Caco-2 (cell line): ENCODE results near the gene WDR45B. TPM values are rescaled to one million over a fixed set of nuclear protein-coding genes. Genes with fewer than 3 reads are reported as not detected.

Experiments used
- BruUV-seq: library from RNA; stranded (reverse); fragments of 400-500 nt; replicated peaks from 2 replicates; lab custom pipeline; 2021; lab: Mats Ljungman, UMichigan
- CTCF ChIA-PET: fragments of 300-600 bp; sonication (Branson Sonifier 250); formaldehyde crosslinking; loops from one replicate; lab custom pipeline; 2022; ENCODE audit warnings: antibody characterized with exemption; lab: Charles Lee
- POLR2A ChIA-PET: fragments of 300-600 bp; sonication (Branson Sonifier 250); formaldehyde crosslinking; loops from one replicate; lab custom pipeline; 2022; ENCODE audit warnings: antibody characterized with exemption; lab: Charles Lee
- DNase-seq, 2 experiments: peaks; one replicate each; pipeline versions ENCODE4 v3.0.0 to v3.0.0-alpha.2; 2020 to 2022
- H3K27me3 ChIP-seq: replicated peaks from 2 replicates; pipeline ENCODE4 v1.6.0; 2011; ENCODE audit warnings: low read length; ENCODE audit not compliant: control insufficient read depth, insufficient read depth
- H3K36me3 ChIP-seq: 2 replicates; pipeline ENCODE4 v1.5.1; 2011; ENCODE audit warnings: low read length; ENCODE audit not compliant: control insufficient read depth, insufficient read depth
- H3K4me1 ChIP-seq: fragments of 250-450 bp; sonication (Bioruptor Pico); 2 replicates; pipeline ENCODE4 v1.5.1; 2020; ENCODE audit warnings: mild to moderate bottlenecking
- H3K4me3 ChIP-seq: 2 replicates; pipeline ENCODE4 v1.5.1; 2011; ENCODE audit warnings: low read depth, mild to moderate bottlenecking, control low read depth, low read length
- H3K9me3 ChIP-seq: fragments of 250-450 bp; sonication (Bioruptor Pico); 2 replicates; pipeline ENCODE4 v1.5.1; 2020; ENCODE audit warnings: mild to moderate bottlenecking, moderate library complexity
- H3K27ac Mint-ChIP-seq: one replicate; pipeline ENCODE4 v1.8.0; 2022; ENCODE audit warnings: mixed read lengths; ENCODE audit not compliant: unreplicated experiment
- H3K27me3 Mint-ChIP-seq: one replicate; pipeline ENCODE4 v1.8.0; 2022; ENCODE audit warnings: mixed read lengths; ENCODE audit not compliant: insufficient read depth, unreplicated experiment
- H3K36me3 Mint-ChIP-seq: one replicate; pipeline ENCODE4 v1.8.0; 2022; ENCODE audit warnings: mild to moderate bottlenecking, mixed read lengths; ENCODE audit not compliant: insufficient read depth, unreplicated experiment
- H3K4me1 Mint-ChIP-seq: one replicate; pipeline ENCODE4 v1.8.0; 2022; ENCODE audit warnings: low read depth, mixed read lengths; ENCODE audit not compliant: unreplicated experiment
- H3K4me3 Mint-ChIP-seq: one replicate; pipeline ENCODE4 v1.8.0; 2022; ENCODE audit warnings: mild to moderate bottlenecking, moderate library complexity, mixed read lengths; ENCODE audit not compliant: unreplicated experiment
- H3K9me3 Mint-ChIP-seq: one replicate; pipeline ENCODE4 v1.8.0; 2022; ENCODE audit warnings: mixed read lengths; ENCODE audit not compliant: unreplicated experiment
- CTCF ChIP-seq, 2 experiments: fragments of 200-600 bp in 1 of 2; IDR thresholded peaks; 1 replicate in 1 of 2; 2 replicates in 1 of 2; pipeline versions ENCODE4 v1.5.1 to v1.8.0; 2011 to 2022; ENCODE audit warnings: antibody characterized with exemption in 1 of 2, control low read depth in 1 of 2, inconsistent platforms in 1 of 2, low read depth in 1 of 2, low read length in 1 of 2, mild to moderate bottlenecking in 1 of 2, moderate library complexity in 1 of 2; ENCODE audit not compliant: insufficient read depth in 1 of 2, severe bottlenecking in 1 of 2, unreplicated experiment in 1 of 2
- intact Hi-C: fragments of 100-400 bp; cut with micrococcal nuclease; formaldehyde crosslinking; loops from one replicate; pipeline ENCODE4 v1.10.0; 2022; ENCODE audit not compliant: unreplicated experiment
- total RNA-seq: library from RNA; stranded (reverse); gene quantifications from 2 replicates; pipeline ENCODE4 v1.2.3, GENCODE V29; 2022

The WDR45B gene
- total RNA-seq, 1 experiment from 2014 or later: 106 TPM

- no peak for TF ChIP-seq CTCF (IDR thresholded peaks at IDR 0.05; ENCODE audit: insufficient read depth in 1 of 2, low read depth in 1 of 2, low read length in 1 of 2, severe bottlenecking in 1 of 2, unreplicated experiment in 1 of 2)
- Histone ChIP-seq H3K9me3 (no peaks in the 10 kb centered on the region), H3K4me3 (no peak overlapping the region), H3K27me3 (no peaks in the 10 kb centered on the region), H3K36me3 (peaks cover 3% of the 10 kb centered on the region; the same call in 1 of the 2 replicates), H3K4me1 (no peaks in the 10 kb centered on the region)
- no TSS peak for BruUV-seq
- H3K27me3 Mint-ChIP-seq: no peaks in the 10 kb centered on the region
- H3K4me3 Mint-ChIP-seq: no peak overlapping the region
- H3K27ac Mint-ChIP-seq: peak overlapping the region; percentile 36
- no peaks in the 10 kb centered on the region for H3K9me3 Mint-ChIP-seq
- CTCF ChIA-PET: interaction anchor here (0.6 kb wide), 2 partner anchors 38 to 262 kb away, joined by 3 read pairs; no protein-coding TSS in a partner anchor
- no peak for DNase-seq
- no peaks in the 10 kb centered on the region for H3K4me1 Mint-ChIP-seq
- H3K36me3 Mint-ChIP-seq: peaks cover 100% of the 10 kb centered on the region
- intact Hi-C loops: no loop called here
- POLR2A ChIA-PET: no interaction called here
Measured at GRCh38 chr17:82603981-82604448, 44.2 kb downstream of the WDR45B start.

GRCh38 chr17:82602986-82603710 lies 45.1 kb downstream of the WDR45B start:
- no peaks in the 10 kb centered on the region for H3K27me3 Mint-ChIP-seq
- H3K4me1 ChIP-seq: no peaks in the 10 kb centered on the region
- H3K9me3 ChIP-seq: no peaks in the 10 kb centered on the region
- peaks cover 3% of the 10 kb centered on the region; the same call in 1 of the 2 replicates for H3K36me3 ChIP-seq
- peaks cover 97% of the 10 kb centered on the region for H3K36me3 Mint-ChIP-seq
- H3K4me3 ChIP-seq: no peak overlapping the region
- H3K27me3 ChIP-seq: no peaks in the 10 kb centered on the region
- no peak for DNase-seq
- no peak overlapping the region for H3K27ac Mint-ChIP-seq
- no TSS peak for BruUV-seq
- ChIA-PET POLR2A (no interaction called here), CTCF (interaction anchor here (0.6 kb wide), 1 partner anchor 37 kb away, joined by 3 read pairs; no protein-coding TSS in a partner anchor)
- intact Hi-C loops: no loop called here
- no peak for TF ChIP-seq CTCF (IDR thresholded peaks at IDR 0.05; ENCODE audit: insufficient read depth in 1 of 2, low read depth in 1 of 2, low read length in 1 of 2, severe bottlenecking in 1 of 2, unreplicated experiment in 1 of 2)
- no peaks in the 10 kb centered on the region for H3K9me3 Mint-ChIP-seq
- H3K4me1 Mint-ChIP-seq: no peaks in the 10 kb centered on the region
- no peak overlapping the region for H3K4me3 Mint-ChIP-seq

- Histone ChIP-seq H3K27me3 (no peaks in the 10 kb centered on the region), H3K36me3 (peaks cover 3% of the 10 kb centered on the region; the same call in 1 of the 2 replicates), H3K4me3 (no peak overlapping the region), H3K9me3 (no peaks in the 10 kb centered on the region), H3K4me1 (no peaks in the 10 kb centered on the region)
- Mint-ChIP-seq H3K27ac (no peak overlapping the region), H3K36me3 (peaks cover 97% of the 10 kb centered on the region), H3K4me3 (no peak overlapping the region), H3K27me3 (no peaks in the 10 kb centered on the region), H3K9me3 (no peaks in the 10 kb centered on the region), H3K4me1 (no peaks in the 10 kb centered on the region)
- no TSS peak for BruUV-seq
- TF ChIP-seq CTCF (IDR thresholded peaks at IDR 0.05; ENCODE audit: insufficient read depth in 1 of 2, low read depth in 1 of 2, low read length in 1 of 2, severe bottlenecking in 1 of 2, unreplicated experiment in 1 of 2): no peak
- ChIA-PET POLR2A (no interaction called here), CTCF (no interaction called here)
- intact Hi-C loops: no loop called here
- DNase-seq: no peak
Measured at GRCh38 chr17:82602487-82602886, 45.8 kb downstream of the WDR45B start.
